GM21390 (cell line): Measurements from ENCODE around the gene FBXO27.
"Not testable (repeated sequence)": the region's sequence is repeated elsewhere in the genome, so short reads cannot be mapped to it uniquely, and the experiment has no call there.

Experiments
- ATAC-seq: cut with Tn5 transposase; IDR thresholded peaks from one replicate; pipeline ENCODE4 v1.9.1; 2021; ENCODE audit not compliant: unreplicated experiment

The FBXO27 gene

DNA sequence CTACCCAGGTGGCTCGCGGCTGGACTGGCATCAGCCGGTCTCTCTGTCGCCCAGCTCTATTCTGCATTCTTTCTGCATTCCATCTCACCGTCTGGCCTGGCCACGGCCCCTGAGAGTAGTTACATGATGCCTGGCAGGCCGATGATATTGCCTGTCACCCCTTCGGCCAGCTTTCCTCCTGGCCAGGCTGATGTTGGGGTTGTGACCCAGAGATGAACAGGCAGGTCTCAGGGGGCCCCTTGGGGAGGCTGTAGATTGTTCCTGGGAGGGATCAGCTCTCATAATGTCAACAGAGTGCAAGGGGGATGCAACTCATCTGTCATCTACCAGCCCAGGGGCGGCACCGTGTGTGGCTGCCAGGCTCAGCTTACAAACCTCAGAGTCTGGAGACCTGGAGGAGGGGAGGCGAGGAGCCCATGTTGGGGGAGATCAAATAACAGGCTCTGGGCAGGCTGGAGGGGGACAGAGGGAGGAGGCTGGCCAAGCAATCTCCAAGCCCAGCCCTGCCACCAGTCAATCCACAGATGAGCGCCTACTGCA is 43.2 kb downstream of the FBXO27 start:
- no peak for ATAC-seq

DNA sequence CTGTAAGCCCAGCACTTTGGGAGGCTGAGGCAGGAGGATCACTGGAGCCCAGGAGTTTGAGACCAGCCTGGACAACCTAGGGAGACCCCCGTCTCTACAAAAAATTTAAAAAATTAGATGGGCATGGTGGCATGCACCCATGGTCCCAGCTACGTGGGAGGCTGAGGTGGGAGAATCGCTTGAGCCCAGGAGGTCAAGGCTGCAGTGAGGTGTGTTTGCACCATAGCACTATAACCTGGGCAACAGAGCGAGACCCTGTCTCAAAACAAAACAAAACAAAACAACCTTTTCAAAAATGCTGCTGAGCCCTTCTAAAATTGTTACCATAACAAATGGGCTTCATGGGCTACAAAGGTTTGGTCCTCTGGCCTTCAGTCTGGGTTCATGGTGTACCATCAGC is 43.7 kb downstream of the FBXO27 start:
- not testable (repeated sequence) for ATAC-seq

DNA sequence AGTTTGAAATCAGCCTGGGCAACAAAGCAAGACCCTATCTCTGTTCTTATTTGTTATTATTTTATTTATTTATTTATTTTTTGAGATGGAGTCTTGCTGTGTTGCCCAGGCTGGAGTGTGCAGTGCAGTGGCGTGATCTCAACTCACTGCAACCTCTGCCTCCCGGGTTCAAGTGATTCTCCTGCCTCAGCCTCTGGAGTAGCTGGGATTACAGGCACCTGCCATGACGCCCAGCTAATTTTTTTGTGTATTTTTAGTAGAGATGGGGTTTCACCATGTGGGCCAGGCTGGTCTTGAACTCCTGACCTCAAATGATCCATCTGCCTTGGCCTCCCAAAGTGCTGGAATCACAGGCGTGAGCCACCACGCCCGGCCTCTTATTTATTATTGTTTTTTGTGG is 44.6 kb downstream of the FBXO27 start:
- ATAC-seq: not testable (repeated sequence)

DNA sequence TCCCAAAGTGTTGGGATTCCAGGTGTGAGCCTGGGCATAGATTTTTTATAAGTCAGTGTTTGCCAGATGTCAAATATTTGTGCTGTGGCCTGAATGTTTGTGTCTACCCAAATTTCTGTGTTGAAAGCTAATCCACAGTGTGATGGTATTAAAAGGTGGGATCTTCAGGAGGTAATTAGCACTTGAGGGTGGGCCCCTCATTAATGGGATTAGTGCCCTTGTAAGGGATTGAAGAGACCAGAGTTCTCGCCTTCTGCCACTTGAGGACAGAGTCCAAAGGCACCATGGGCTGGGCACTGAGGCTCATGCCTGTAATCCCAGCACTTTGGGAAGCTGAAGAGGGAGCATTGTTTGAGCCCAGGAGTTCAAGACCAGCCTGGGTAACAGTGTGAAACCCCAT is 47.1 kb downstream of the FBXO27 start:
- ATAC-seq: no peak

DNA sequence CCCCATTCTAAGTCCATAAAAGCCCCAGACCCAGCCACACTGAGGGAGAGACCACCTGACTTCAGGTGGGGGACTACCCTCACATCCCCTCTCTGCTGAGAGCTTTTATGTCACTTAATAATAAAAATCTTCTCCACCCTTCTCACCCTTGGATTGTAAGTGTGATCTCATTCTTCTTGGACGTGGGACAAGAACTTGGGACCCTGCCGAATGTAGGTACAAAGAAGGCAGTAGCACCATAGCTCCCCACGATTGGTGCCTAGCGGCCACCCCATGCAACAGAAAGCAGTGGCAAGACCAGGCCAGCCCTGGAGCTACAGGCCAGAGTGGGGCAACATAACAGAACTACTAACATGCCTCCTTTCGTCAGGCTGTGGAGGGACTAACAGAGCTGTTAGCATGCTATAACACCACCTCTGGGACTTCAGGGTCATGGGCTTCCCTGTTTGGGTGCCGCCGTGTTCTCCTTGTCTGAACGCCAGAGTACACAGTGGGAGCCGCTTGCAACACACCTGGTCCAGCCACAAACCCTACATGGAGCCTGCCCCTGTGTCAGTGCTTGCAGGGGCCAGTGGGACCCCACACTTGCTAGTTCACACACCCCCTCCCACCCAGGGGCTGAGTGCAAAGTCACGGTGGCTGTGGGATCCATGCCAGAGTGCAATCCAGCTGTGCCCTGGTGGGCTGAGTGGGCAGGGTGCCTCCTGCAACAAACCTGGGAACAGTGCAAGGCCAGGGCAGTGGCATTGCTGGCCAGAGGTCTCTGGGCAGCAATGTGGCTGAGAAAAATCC is 51.6 kb downstream of the FBXO27 start:
- ATAC-seq: no peak

DNA sequence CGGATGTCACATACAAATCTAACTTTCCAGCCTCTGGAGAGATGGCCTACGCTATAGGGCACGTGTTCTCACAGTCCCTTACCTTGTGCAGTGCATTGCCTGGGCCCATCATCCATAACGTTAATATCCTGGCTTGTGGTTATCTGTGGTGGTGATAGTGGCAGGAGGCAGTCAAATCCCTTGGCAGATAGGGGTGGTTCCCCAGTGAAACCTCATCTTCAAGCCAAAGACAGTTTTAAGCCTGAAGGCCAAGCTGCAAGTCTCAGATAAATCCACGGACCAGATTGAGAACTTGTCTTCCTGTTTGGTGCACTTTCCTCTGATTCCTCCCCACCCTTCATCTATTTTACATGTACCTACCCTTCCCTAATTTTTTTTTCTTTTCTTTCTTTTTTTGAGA is 52.5 kb downstream of the FBXO27 start:
- ATAC-seq: no peak

DNA sequence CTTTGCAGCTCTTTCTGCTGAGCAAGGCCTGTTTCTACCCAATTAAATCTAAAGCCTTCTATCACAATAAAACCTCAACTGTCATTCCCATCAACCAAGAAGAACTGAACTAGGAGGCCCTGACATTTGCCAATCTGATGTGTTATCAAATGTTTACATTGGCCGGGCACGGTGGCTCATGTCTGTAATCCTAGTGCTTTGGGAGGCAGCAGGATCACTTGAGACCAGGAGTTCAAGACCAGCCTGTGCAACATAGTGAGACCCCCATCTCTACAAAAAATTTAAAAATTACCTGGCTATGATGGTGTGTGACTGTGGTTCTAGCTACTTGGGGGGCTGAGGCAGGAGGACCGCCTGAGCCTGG is 54.0 kb downstream of the FBXO27 start:
- no peak for ATAC-seq

DNA sequence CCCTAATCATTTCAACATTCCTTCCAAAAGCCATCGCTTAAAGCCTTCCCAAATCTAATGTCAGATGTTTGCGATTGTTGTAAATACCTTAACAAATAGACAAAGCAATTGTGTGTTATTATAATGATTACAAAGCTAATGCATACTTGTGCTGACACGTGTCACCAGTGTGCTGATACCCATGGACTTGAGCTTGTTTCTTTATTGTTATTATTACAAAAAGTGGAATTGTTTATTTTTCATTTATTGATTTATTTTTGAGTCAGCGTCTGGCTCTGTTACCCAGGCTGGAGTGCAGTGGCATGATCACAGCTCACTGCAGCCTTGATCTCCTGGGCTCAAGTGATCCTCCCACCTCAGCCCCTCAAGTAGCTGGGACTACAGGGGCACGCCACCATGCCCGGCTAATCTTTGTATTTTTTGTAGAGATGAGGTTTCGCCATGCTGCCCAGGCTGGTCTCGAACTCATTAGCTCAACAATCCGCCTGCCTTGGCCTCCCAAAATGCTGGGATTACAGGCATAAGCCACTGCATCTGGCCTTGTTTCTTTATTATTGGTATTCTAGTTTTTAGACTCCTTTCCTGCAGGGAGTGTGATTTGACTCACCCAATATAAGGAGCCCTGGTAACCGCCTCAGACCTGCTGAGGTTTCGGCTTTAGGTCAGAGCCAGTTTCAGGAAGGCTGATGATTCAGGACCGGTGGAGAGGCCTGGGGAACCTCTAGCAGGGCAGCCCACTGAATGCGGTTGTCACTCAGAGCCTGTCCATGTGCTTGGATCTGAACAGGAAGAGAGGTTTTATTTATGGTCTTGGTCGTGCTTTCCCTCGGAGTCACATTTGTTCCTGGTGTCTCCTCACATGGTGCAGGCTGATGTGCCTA is 54.7 kb downstream of the FBXO27 start:
- ATAC-seq: peak; percentile 69

DNA sequence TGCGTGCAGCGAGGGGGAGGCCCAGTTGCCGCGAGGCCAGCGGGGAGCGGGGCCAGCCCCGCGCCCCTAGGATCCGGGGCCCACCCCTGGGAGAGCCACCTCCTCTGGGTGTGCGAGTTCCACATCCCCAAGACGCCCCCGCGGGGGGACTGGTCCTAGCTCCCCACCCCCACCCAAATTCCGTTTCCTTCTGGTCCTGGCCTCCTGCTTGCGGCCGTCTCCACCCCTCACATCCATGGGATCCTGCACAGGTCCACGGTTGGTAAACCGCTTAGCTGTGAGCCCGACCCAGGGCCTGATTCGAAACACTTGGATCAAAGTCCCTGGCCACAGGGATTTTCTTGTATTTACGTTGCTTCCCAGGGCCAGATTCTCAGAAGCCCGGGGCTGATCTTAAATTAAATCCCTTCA is 56.5 kb downstream of the FBXO27 start:
- no peak for ATAC-seq

DNA sequence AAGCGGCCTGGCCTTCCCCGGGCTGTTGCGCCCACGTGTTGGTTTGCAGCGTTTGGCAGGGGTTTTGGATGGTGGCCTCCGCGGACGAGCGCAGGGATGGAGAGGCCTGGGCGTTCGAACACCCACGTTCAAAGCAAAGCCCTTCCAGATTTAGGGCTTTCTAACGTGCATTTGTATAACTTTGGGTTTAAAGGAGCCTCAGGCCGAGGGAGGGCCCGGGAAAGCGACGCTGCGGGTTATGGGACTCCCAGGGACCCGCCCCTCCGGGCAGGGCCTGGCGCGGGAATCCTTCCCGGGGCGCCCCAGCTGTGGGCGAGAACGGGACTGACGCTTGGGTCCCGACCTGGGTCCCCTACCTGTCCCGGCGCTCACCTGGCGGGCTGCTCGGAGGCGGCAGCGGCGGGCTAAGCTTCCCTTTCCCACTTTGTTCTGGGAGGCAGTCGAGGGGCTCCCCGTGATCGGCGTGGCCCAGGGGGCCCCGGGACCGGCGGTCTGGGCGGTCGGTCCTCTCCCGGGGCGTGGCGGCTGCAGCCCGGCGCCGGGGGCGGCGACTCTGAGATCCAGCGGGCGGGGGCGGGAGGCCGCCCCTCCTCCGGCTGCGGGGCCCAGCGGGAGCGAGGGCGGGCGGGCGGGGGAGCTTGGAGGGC is 57.0 kb downstream of the FBXO27 start, which contains the start of gene FBXO17:
FBXO17 (minus strand) TSS at position 529 of the 647 bp plus-strand sequence. CDS start 25,423 bp downstream, outside the sequence.
- no peak for ATAC-seq

DNA sequence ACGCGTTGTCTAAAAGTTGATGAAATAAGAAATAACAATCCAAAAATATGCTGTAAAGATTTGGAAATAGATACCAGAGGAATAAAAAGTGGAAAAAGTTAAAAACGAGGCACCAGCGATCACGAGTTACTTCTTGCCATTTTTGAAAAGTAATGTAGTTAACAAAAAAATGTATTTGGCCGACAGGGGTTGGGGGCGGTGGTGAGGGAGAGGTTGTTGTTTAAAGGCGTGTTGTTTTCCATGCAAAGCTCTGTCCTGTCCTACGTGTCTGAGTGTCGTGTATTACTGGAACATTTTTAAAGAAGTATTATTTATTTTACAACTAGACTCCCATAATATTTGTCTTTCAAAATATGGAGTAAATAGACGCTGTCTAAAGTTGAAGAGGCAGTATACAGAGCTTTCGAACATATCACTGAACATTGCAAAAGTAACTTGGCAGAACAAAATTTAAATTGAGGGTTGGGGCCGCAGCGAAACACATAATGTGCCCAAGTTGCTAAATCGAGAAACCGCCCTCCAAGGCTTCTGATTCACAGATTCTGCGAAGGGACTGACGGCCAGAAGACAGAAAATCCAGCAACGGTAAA is 57.6 kb downstream of the FBXO27 start:
- ATAC-seq: no peak
